ENCODE data around the gene PIP5K1C. TPM values are rescaled to one million over a fixed set of nuclear protein-coding genes. Genes with fewer than 3 reads are reported as not detected.

The PIP5K1C gene
- total RNA-seq, 1 donor from 2014 or later = 40.1 TPM

DNA sequence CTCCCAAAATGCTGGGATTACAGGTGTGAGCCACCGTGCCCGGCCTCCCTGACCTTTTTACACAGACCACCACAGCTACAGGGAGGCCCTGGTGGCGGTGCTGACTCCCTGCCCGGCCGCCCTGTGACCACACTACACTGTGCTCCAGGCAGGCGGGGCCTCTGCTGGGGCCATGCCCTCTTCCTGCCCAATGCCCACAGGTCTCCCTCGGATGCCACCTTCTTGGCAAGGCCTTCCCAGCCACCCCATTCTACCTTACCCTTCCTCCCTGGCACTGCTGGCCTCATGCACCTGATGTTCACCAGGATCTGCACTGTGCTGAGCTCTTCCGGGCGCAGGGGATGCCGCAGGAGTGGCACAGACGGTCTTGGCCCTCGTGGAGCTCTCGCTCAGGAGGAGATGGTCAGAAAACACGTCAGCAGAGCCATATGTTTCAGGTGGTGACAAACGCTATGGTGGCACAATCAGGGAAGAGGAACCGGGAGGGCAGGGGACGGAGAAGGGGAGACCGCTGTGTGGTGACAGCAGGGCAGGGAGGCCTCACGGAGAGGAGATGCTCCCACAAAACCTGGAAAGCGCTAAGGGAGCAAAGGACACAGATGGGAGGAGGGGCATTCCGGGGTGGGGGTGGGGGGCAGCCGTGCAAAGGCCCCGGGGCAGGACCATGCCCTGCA, 4.1 kb downstream of the PIP5K1C start:
- peak overlapping the region; percentile 56 for H3K4me3 Mint-ChIP-seq
- no peaks in the 10 kb centered on the region for H3K9me3 Mint-ChIP-seq
- peaks cover 13% of the 10 kb centered on the region for H3K4me1 Mint-ChIP-seq
- H3K27ac Mint-ChIP-seq (ENCODE audit: unreplicated experiment) = no peak overlapping the region
- no peaks in the 10 kb centered on the region for H3K36me3 Mint-ChIP-seq (ENCODE audit: low read depth)
- TF ChIP-seq CTCF (conservative IDR thresholded peaks at IDR 0.05) = no peak
- no peaks in the 10 kb centered on the region for H3K27me3 Mint-ChIP-seq (ENCODE audit: low read depth)
- no peak for DNase-seq (ENCODE audit: low read depth, low spot score)

DNA sequence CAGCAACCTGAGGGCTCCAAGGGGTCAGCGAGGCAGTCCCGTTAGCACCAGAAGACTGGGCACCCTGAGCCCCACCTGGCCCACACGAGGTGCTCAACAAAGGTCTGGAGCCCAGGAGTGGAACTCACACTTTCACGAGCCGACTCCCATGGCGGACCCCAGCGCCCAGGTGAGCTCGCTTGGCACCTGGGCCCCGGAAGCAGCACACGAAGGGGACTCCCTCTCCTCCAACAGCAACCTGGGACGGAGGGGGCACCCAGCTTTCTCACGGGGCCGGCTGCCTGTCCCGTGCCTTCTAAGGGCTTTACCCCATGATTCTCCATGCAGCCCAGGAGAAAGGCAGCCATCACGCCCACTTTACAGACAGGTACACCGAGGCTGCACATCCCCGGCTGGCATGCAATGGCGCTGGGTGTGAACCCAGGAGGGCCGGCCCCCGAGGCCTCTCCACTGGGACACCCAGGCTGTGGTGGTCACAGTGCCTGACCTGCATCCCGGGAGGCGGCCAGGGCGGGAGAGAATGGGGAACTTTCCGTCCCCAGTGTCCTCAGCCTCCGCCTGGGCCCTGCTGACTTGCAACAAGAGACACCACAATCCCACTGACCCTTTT, 5.0 kb downstream of the PIP5K1C start:
- DNase-seq (ENCODE audit: low read depth, low spot score) = no peak
- Mint-ChIP-seq H3K4me1 (peaks cover 8% of the 10 kb centered on the region), H3K4me3 (no peak overlapping the region), H3K27me3 (ENCODE audit: low read depth) (no peaks in the 10 kb centered on the region), H3K27ac (ENCODE audit: unreplicated experiment) (no peak overlapping the region), H3K9me3 (no peaks in the 10 kb centered on the region), H3K36me3 (ENCODE audit: low read depth) (peaks cover 5% of the 10 kb centered on the region)
- no peak for TF ChIP-seq CTCF (conservative IDR thresholded peaks at IDR 0.05)

DNA sequence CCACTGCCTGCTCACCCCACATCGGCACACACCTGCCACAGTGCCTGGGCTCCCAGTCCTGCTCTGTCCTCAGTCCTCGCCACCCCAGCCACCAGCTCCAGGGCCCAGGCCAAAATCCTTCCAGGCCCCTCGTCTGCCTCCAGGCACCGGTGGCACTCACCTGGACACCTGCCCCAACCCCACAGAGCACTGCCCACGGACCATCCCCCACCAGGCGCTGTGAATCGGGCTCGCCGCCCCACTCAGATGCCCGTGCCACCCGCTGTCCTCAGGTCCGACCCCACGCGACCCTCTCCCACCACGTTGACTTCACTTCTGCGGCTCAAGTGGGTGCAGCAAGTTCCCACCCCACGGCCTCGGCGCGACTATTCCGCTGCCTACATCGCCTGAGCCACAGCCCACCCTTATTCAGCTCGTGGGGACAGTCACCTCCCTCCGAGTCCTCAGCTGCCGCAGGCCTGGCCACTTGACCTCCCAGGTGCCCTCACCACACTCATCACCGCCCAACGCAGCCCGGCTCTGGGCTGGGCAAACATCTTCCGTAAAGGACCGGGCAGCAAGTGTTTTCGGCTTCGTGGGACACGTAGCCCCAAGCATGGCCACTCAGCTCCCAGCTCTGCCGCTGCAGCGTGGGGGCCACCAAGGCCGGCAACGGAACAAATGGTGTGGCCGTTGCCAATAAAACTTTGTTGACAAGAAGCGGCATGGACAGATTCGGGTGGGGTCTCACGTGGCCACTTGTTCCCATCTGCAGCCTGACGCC, 5.7 kb downstream of the PIP5K1C start:
- Mint-ChIP-seq H3K9me3 (no peaks in the 10 kb centered on the region), H3K4me1 (peaks cover 8% of the 10 kb centered on the region), H3K4me3 (peak overlapping the region; percentile 23), H3K27me3 (ENCODE audit: low read depth) (no peaks in the 10 kb centered on the region), H3K27ac (ENCODE audit: unreplicated experiment) (no peak overlapping the region), H3K36me3 (ENCODE audit: low read depth) (peaks cover 5% of the 10 kb centered on the region)
- no peak for TF ChIP-seq CTCF (conservative IDR thresholded peaks at IDR 0.05)
- DNase-seq (ENCODE audit: low read depth, low spot score) = no peak

DNA sequence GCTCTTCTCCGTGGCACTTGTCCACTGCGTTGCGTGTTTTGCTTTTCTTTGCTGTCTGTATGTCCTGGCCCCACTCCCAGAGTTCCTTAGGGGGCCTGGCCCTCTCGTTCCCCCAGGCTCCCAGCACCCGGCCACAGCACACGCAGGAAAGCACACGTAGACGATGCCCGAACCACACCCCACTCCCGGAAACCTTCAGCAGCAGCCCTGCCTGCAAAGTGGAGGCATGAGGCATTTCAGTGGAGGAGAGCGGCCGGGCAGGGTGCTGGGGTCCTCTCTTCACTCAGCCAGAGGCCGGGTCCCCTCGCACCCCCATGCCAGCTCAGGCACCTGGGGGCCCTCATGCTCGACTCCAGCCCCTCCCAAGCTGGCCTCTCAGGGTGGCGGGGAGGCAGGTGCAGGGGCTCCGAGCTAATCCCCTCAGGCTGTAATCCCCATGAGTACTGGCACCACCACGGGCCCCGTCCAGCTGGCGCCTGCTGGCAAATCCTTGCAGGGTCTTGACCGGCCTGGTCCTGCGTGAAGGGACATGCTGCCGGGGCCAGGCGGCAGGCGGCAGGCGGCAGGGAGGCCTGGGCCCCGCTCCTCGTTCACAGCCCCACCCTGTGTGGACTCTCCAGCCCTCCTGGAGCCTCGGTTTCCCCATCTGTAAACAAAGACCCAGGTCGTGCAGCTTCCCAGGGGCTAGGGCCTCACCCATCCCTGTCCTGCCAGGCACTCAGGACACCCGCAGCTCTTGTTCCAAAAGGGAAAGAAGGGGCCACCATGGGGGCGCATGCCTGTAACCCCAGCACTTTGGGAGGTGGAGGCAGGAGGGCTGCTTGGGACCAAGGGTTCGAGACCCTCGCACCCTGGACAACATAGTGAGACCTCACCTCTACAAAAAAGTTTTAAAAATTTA, 7.0 kb downstream of the PIP5K1C start:
- DNase-seq (ENCODE audit: low read depth, low spot score) = no peak
- Mint-ChIP-seq H3K27ac (ENCODE audit: unreplicated experiment) (peak overlapping the region; percentile 50), H3K4me1 (peaks cover 2% of the 10 kb centered on the region), H3K4me3 (no peak overlapping the region), H3K27me3 (ENCODE audit: low read depth) (no peaks in the 10 kb centered on the region), H3K9me3 (no peaks in the 10 kb centered on the region), H3K36me3 (ENCODE audit: low read depth) (peaks cover 5% of the 10 kb centered on the region)
- no peak for TF ChIP-seq CTCF (conservative IDR thresholded peaks at IDR 0.05)

Measured in neural crest cell (in vitro differentiated cells).